ENCODE results near the gene MTHFD2. TPM values are rescaled to one million over a fixed set of nuclear protein-coding genes. Genes with fewer than 3 reads are reported as not detected.

Gene MTHFD2
- total RNA-seq, 1 experiment from 2014 or later, result 118 TPM

DNA sequence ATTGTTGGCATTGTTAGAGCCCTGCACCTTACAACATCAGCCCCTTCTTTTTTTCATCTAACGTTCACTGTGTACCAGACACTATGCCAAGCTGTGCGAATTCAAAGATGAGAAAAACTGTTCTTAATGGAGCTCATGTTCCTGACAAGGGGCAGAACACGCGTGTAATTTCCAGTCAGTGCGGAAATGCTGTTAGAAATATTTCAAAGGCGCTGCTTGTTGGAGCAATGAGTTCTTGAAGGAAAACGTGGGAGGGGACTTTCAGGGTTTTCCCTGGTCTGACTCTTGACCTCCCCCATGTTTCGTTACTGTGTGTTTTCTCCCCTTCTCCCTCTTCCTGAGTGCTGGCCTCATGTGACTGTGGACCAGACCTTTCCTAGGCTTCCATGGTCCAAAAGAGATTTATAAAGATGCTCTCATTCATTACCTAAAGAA, 1.5 kb downstream of the MTHFD2 start:
- Histone ChIP-seq H3K27me3 (ENCODE audit: low read length) (no peaks in the 10 kb centered on the region), H3K4me3 (ENCODE audit: low read length) (peak overlapping the region; percentile 85), H3K9me2 (replicated peaks; ENCODE audit: low read length) (no peaks in the 10 kb centered on the region), H3K36me3 (ENCODE audit: low read depth, low read length) (peaks cover 8% of the 10 kb centered on the region), H4K20me1 (ENCODE audit: low read length) (peaks cover 45% of the 10 kb centered on the region), H3K4me2 (ENCODE audit: low read length) (peak overlapping the region; percentile 83), H3K4me1 (ENCODE audit: insufficient read depth, low read length) (peaks cover 35% of the 10 kb centered on the region), H3K27ac (ENCODE audit: low read length) (no peak overlapping the region), H3K9ac (ENCODE audit: low read length) (peak overlapping the region; percentile 97), H3K9me3 (ENCODE audit: low read length) (no peaks in the 10 kb centered on the region), H3F3A (ENCODE audit: low read length, unreplicated experiment) (no peaks in the 10 kb centered on the region), H3K79me2 (ENCODE audit: low read length) (peaks cover 65% of the 10 kb centered on the region), H2AFZ (ENCODE audit: low read length) (no peak overlapping the region)
- no peak for ATAC-seq
- POLR2A ChIA-PET (ENCODE audit: unreplicated experiment), result interaction anchor here (0.5 to 1.0 kb wide), 2 partner anchors 21 to 147 kb away, joined by 3 to 5 read pairs; partner anchors contain the start of gene MOB1A
- intact Hi-C loops (cut with micrococcal nuclease), result loop anchor here (2.0 to 5.0 kb wide), 2 partner anchors 21 to 257 kb away; partner anchors contain the start of genes INO80B, MOB1A and WBP1
- DNase-seq, result peak; percentile 8
- BruUV-seq (replicated peaks), result TSS peak; percentile 29
- TF ChIP-seq EZH2phosphoT487 (IDR thresholded peaks at IDR 0.05; ENCODE audit: borderline replicate concordance, low read length) (no peak), EZH2 (IDR thresholded peaks at IDR 0.05; ENCODE audit: low read length, unreplicated experiment) (no peak)
- TF ChIP-seq, protein P1, sequence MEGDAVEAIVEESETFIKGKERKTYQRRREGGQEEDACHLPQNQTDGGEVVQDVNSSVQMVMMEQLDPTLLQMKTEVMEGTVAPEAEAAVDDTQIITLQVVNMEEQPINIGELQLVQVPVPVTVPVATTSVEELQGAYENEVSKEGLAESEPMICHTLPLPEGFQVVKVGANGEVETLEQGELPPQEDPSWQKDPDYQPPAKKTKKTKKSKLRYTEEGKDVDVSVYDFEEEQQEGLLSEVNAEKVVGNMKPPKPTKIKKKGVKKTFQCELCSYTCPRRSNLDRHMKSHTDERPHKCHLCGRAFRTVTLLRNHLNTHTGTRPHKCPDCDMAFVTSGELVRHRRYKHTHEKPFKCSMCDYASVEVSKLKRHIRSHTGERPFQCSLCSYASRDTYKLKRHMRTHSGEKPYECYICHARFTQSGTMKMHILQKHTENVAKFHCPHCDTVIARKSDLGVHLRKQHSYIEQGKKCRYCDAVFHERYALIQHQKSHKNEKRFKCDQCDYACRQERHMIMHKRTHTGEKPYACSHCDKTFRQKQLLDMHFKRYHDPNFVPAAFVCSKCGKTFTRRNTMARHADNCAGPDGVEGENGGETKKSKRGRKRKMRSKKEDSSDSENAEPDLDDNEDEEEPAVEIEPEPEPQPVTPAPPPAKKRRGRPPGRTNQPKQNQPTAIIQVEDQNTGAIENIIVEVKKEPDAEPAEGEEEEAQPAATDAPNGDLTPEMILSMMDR (conservative IDR thresholded peaks at IDR 0.05; ENCODE audit: low read depth, low read length), result no peak
- CTCF ChIA-PET, result interaction anchor here (0.6 kb wide), 1 partner anchor 21 kb away, joined by 7 read pairs; the partner anchor contains the start of gene MOB1A

DNA sequence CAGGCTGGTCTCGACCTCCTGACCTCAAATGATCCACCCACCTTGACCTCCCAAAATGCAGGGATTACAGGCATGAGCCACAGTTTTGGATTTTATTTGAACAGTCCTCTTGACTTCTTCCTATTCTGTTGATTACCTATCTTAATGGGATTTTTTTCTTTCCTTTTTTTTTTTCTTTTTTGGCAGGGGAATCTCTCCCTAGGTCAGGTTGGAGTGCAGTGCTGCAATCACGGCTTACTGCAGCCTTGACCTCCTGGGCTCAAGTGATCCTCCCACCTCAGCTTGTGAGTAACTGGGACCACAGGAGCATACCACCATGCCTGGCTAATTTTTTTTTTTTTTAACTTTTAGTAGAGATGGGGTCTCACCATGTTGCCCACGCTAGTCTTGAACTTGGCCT, 2.8 kb downstream of the MTHFD2 start:
- ATAC-seq (no peak), DNase-seq (no peak)
- POLR2A ChIA-PET (ENCODE audit: unreplicated experiment), result no interaction called here
- H3K27ac ChIP-seq (ENCODE audit: low read length), result no peak overlapping the region
- peaks cover 76% of the 10 kb centered on the region for H3K79me2 ChIP-seq (ENCODE audit: low read length)
- H3K9me2 ChIP-seq (replicated peaks; ENCODE audit: low read length), result no peaks in the 10 kb centered on the region
- no peak overlapping the region for H3K9ac ChIP-seq (ENCODE audit: low read length)
- H3K36me3 ChIP-seq (ENCODE audit: low read depth, low read length), result peaks cover 9% of the 10 kb centered on the region
- H4K20me1 ChIP-seq (ENCODE audit: low read length), result peaks cover 55% of the 10 kb centered on the region
- BruUV-seq (replicated peaks), result no TSS peak
- peaks cover 48% of the 10 kb centered on the region for H3K4me1 ChIP-seq (ENCODE audit: insufficient read depth, low read length)
- no peaks in the 10 kb centered on the region for H3F3A ChIP-seq (ENCODE audit: low read length, unreplicated experiment)
- CTCF ChIA-PET, result no interaction called here
- no peaks in the 10 kb centered on the region for H3K9me3 ChIP-seq (ENCODE audit: low read length)
- H3K4me3 ChIP-seq (ENCODE audit: low read length), result peak overlapping the region; percentile 85
- H3K27me3 ChIP-seq (ENCODE audit: low read length), result no peaks in the 10 kb centered on the region
- intact Hi-C loops (cut with micrococcal nuclease), result no loop called here
- no peak for TF ChIP-seq EZH2 (IDR thresholded peaks at IDR 0.05; ENCODE audit: low read length, unreplicated experiment)
- no peak for TF ChIP-seq EZH2phosphoT487 (IDR thresholded peaks at IDR 0.05; ENCODE audit: borderline replicate concordance, low read length)
- TF ChIP-seq, protein P1 (conservative IDR thresholded peaks at IDR 0.05; ENCODE audit: low read depth, low read length), result no peak
- peak overlapping the region; percentile 83 for H3K4me2 ChIP-seq (ENCODE audit: low read length)
- no peak overlapping the region for H2AFZ ChIP-seq (ENCODE audit: low read length)

DNA sequence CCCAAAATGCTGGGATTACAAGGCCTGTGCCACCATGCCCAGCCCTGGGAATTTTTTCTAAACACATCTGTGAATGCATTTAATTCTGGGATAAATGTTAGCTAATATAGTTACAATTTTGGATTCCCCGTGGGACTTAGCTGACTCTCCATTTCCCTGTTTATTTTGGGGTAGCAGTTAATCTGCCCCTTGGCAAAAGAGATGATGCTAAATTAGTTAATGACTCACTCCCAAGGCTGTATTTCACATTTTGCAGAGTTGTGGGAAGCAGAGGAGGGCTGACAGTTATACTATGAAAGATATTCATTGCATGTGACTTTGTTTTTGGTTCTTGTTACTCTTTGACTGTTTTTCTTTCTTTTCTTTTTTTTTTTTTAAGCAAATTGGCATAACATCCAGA, 3.2 kb downstream of the MTHFD2 start:
- Histone ChIP-seq H3K9ac (ENCODE audit: low read length) (no peak overlapping the region), H3K4me2 (ENCODE audit: low read length) (peak overlapping the region; percentile 83), H3K27ac (ENCODE audit: low read length) (no peak overlapping the region), H3K27me3 (ENCODE audit: low read length) (no peaks in the 10 kb centered on the region), H3F3A (ENCODE audit: low read length, unreplicated experiment) (no peaks in the 10 kb centered on the region), H3K9me2 (replicated peaks; ENCODE audit: low read length) (no peaks in the 10 kb centered on the region), H3K4me3 (ENCODE audit: low read length) (peak overlapping the region; percentile 85), H3K4me1 (ENCODE audit: insufficient read depth, low read length) (peaks cover 51% of the 10 kb centered on the region), H3K9me3 (ENCODE audit: low read length) (no peaks in the 10 kb centered on the region), H2AFZ (ENCODE audit: low read length) (no peak overlapping the region), H3K79me2 (ENCODE audit: low read length) (peaks cover 80% of the 10 kb centered on the region), H4K20me1 (ENCODE audit: low read length) (peaks cover 59% of the 10 kb centered on the region), H3K36me3 (ENCODE audit: low read depth, low read length) (peaks cover 13% of the 10 kb centered on the region)
- intact Hi-C loops (cut with micrococcal nuclease), result no loop called here
- no peak for TF ChIP-seq EZH2phosphoT487 (IDR thresholded peaks at IDR 0.05; ENCODE audit: borderline replicate concordance, low read length)
- TF ChIP-seq, protein P1 (conservative IDR thresholded peaks at IDR 0.05; ENCODE audit: low read depth, low read length), result no peak
- TF ChIP-seq EZH2 (IDR thresholded peaks at IDR 0.05; ENCODE audit: low read length, unreplicated experiment), result no peak
- DNase-seq (peak; percentile 34), ATAC-seq (no peak)
- ChIA-PET POLR2A (ENCODE audit: unreplicated experiment) (no interaction called here), CTCF (no interaction called here)
- no TSS peak for BruUV-seq (replicated peaks)

Data from PC-3 (cell line).